Naive B cell (primary cell): Measurements from ENCODE around the gene DNAAF5. TPM values are rescaled to one million over a fixed set of nuclear protein-coding genes. Genes with fewer than 3 reads are reported as not detected.
A peak's percentile ranks its signal among the peaks of the same experiment; 100 is the strongest.

Source experiments
- ATAC-seq, 2 donors: fragments of 150-1000 bp; cut with Tn5 transposase; 2 replicates each; pipeline ENCODE4 v1.10.0; 2021; ENCODE audit warnings: low read depth in 2 of 2, mild to moderate bottlenecking in 2 of 2, moderate library complexity in 2 of 2
- DNase-seq: peaks from one replicate; pipeline ENCODE4 v3.0.0; 2022
- H3K27ac Mint-ChIP-seq, 6 donors: one replicate each; pipeline ENCODE4 v1.8.0; 2020 to 2022; ENCODE audit warnings: mild to moderate bottlenecking in 6 of 6, mixed read lengths in 6 of 6, moderate library complexity in 5 of 6, inconsistent platforms in 2 of 6
- H3K27me3 Mint-ChIP-seq, 3 donors: one replicate each; pipeline ENCODE4 v1.8.0; 2021 to 2022; ENCODE audit warnings: mixed read lengths in 3 of 3, mild to moderate bottlenecking in 1 of 3
- H3K36me3 Mint-ChIP-seq, 2 donors: one replicate each; pipeline ENCODE4 v1.8.0; 2020 to 2022; ENCODE audit warnings: mixed read lengths in 2 of 2, inconsistent platforms in 1 of 2, mild to moderate bottlenecking in 1 of 2
- H3K4me1 Mint-ChIP-seq, 3 donors: one replicate each; pipeline ENCODE4 v1.8.0; 2020 to 2022; ENCODE audit warnings: mixed read lengths in 3 of 3, inconsistent platforms in 1 of 3, mild to moderate bottlenecking in 1 of 3, moderate library complexity in 1 of 3
- H3K4me3 Mint-ChIP-seq, 8 donors: one replicate each; pipeline ENCODE4 v1.8.0; 2020 to 2022; ENCODE audit warnings: mild to moderate bottlenecking in 8 of 8, mixed read lengths in 8 of 8, moderate library complexity in 8 of 8, inconsistent platforms in 2 of 8
- H3K9me3 Mint-ChIP-seq, 7 donors: one replicate each; pipeline ENCODE4 v1.8.0; 2020 to 2022; ENCODE audit warnings: mixed read lengths in 7 of 7, mild to moderate bottlenecking in 5 of 7, inconsistent platforms in 2 of 7, moderate library complexity in 1 of 7
- polyA plus RNA-seq, 6 donors: library from polyadenylated mRNA; unstranded; fragments of 300-500 nt; fragmentation: Illumina TruSeq; gene quantifications; one replicate each; pipeline ENCODE4 v1.2.3, GENCODE V29; 2021; ENCODE audit warnings: low read depth in 6 of 6

Gene DNAAF5
- 1 to 10 TPM; 1.4 to 4.5 (median 2.3) TPM for polyA plus RNA-seq

GRCh38 chr7:726084-726853 lies at the start of gene DNAAF5:
Gene DNAAF5, plus strand, starts transcription at chr7:726699. Its CDS starts 22 bp downstream, at chr7:726721.
- peaks cover 0 to 16% of the 10 kb centered on the region in 2 donors for H3K36me3 Mint-ChIP-seq
- peaks cover 29 to 31% (median 29%) of the 10 kb centered on the region in 3 donors for H3K4me1 Mint-ChIP-seq
- H3K27ac Mint-ChIP-seq: peak within 1 kb of the TSS in 5 of 6 donors; percentile 33 to 88 (median 65)
- DNase-seq: peak; percentile 87
- no peaks in the 10 kb centered on the region for H3K27me3 Mint-ChIP-seq
- peak within 1 kb of the TSS; percentile 76 to 93 (median 84) for H3K4me3 Mint-ChIP-seq
- H3K9me3 Mint-ChIP-seq: peaks cover 0 to 3% (median 0%) of the 10 kb centered on the region in 7 donors
- peak; percentile 91 to 95 for ATAC-seq

GRCh38 chr7:676972-677385 lies 49.5 kb upstream of the DNAAF5 start:
- H3K36me3 Mint-ChIP-seq: peaks cover 11 to 38% of the 10 kb centered on the region in 2 donors
- no peak for ATAC-seq
- no peak overlapping the region for H3K27ac Mint-ChIP-seq
- peaks cover 0 to 16% (median 7%) of the 10 kb centered on the region in 7 donors for H3K9me3 Mint-ChIP-seq
- no peaks in the 10 kb centered on the region for H3K27me3 Mint-ChIP-seq
- DNase-seq: no peak
- no peak overlapping the region for H3K4me3 Mint-ChIP-seq
- H3K4me1 Mint-ChIP-seq: peaks cover 0 to 10% (median 0%) of the 10 kb centered on the region in 3 donors

- Mint-ChIP-seq H3K27me3 (no peaks in the 10 kb centered on the region), H3K27ac (no peak overlapping the region), H3K4me3 (no peak overlapping the region), H3K36me3 (peaks cover 24 to 40% of the 10 kb centered on the region in 2 donors), H3K9me3 (peaks cover 5 to 18% (median 11%) of the 10 kb centered on the region in 7 donors), H3K4me1 (peaks cover 0 to 7% (median 4%) of the 10 kb centered on the region in 3 donors)
- DNase-seq (no peak), ATAC-seq (no peak)
These were observed 45.9 kb upstream of the DNAAF5 start for GRCh38 chr7:680411-681127.

GRCh38 chr7:681551-682307 lies 44.8 kb upstream of the DNAAF5 start:
- peaks cover 27 to 47% of the 10 kb centered on the region in 2 donors for H3K36me3 Mint-ChIP-seq

GRCh38 chr7:682810-683209 lies 43.7 kb upstream of the DNAAF5 start:
- no peak overlapping the region for H3K27ac Mint-ChIP-seq
- H3K9me3 Mint-ChIP-seq: peaks cover 17 to 38% (median 32%) of the 10 kb centered on the region in 7 donors
- peaks cover 35 to 57% of the 10 kb centered on the region in 2 donors for H3K36me3 Mint-ChIP-seq
- DNase-seq (no peak), ATAC-seq (no peak)
- H3K27me3 Mint-ChIP-seq: no peaks in the 10 kb centered on the region
- H3K4me1 Mint-ChIP-seq: peaks cover 0 to 7% (median 4%) of the 10 kb centered on the region in 3 donors
- H3K4me3 Mint-ChIP-seq: no peak overlapping the region

More at GRCh38 chr7:681551-682307, 44.8 kb upstream of the DNAAF5 start:
- no peaks in the 10 kb centered on the region for H3K27me3 Mint-ChIP-seq
- H3K4me3 Mint-ChIP-seq: no peak overlapping the region
- ATAC-seq (no peak), DNase-seq (no peak)
- peaks cover 9 to 28% (median 21%) of the 10 kb centered on the region in 7 donors for H3K9me3 Mint-ChIP-seq
- no peak overlapping the region for H3K27ac Mint-ChIP-seq
- H3K4me1 Mint-ChIP-seq: peaks cover 0 to 7% (median 4%) of the 10 kb centered on the region in 3 donors

- peaks cover 35 to 57% of the 10 kb centered on the region in 2 donors for H3K36me3 Mint-ChIP-seq
- H3K9me3 Mint-ChIP-seq: peaks cover 21 to 44% (median 36%) of the 10 kb centered on the region in 7 donors
- no peak for DNase-seq
- peak overlapping the region in 1 of 8 donors; percentile 44 for H3K4me3 Mint-ChIP-seq
- H3K27me3 Mint-ChIP-seq: no peaks in the 10 kb centered on the region
- ATAC-seq: no peak
- H3K27ac Mint-ChIP-seq: no peak overlapping the region
- H3K4me1 Mint-ChIP-seq: peaks cover 0 to 7% (median 4%) of the 10 kb centered on the region in 3 donors
These were observed 42.8 kb upstream of the DNAAF5 start for GRCh38 chr7:683526-684205.

- no peak overlapping the region for H3K27ac Mint-ChIP-seq
- peaks cover 34 to 54% of the 10 kb centered on the region in 2 donors for H3K36me3 Mint-ChIP-seq
- H3K27me3 Mint-ChIP-seq: no peaks in the 10 kb centered on the region
- DNase-seq: no peak
- peaks cover 22 to 51% (median 41%) of the 10 kb centered on the region in 7 donors for H3K9me3 Mint-ChIP-seq
- H3K4me1 Mint-ChIP-seq: peaks cover 0 to 6% (median 4%) of the 10 kb centered on the region in 3 donors
- H3K4me3 Mint-ChIP-seq: peak overlapping the region in 1 of 8 donors; percentile 69
- no peak for ATAC-seq
These were observed 42.1 kb upstream of the DNAAF5 start for GRCh38 chr7:684416-684815.

- Mint-ChIP-seq H3K4me3 (no peak overlapping the region), H3K36me3 (peaks cover 30 to 49% of the 10 kb centered on the region in 2 donors), H3K27me3 (no peaks in the 10 kb centered on the region), H3K9me3 (peaks cover 22 to 52% (median 42%) of the 10 kb centered on the region in 7 donors), H3K27ac (no peak overlapping the region), H3K4me1 (peaks cover 0 to 4% (median 4%) of the 10 kb centered on the region in 3 donors)
- DNase-seq: no peak
- ATAC-seq: no peak
These were observed 41.0 kb upstream of the DNAAF5 start for GRCh38 chr7:685540-685939.

GRCh38 chr7:690478-691360 lies 35.8 kb upstream of the DNAAF5 start:
- H3K36me3 Mint-ChIP-seq: peaks cover 17 to 45% of the 10 kb centered on the region in 2 donors
- no peak overlapping the region for H3K4me3 Mint-ChIP-seq
- no peak for ATAC-seq
- H3K27ac Mint-ChIP-seq: no peak overlapping the region
- H3K4me1 Mint-ChIP-seq: no peaks in the 10 kb centered on the region
- H3K27me3 Mint-ChIP-seq: no peaks in the 10 kb centered on the region
- H3K9me3 Mint-ChIP-seq: peaks cover 24 to 42% (median 35%) of the 10 kb centered on the region in 7 donors
- no peak for DNase-seq

- H3K36me3 Mint-ChIP-seq: peaks cover 15 to 41% of the 10 kb centered on the region in 2 donors
- no peak overlapping the region for H3K27ac Mint-ChIP-seq
- peak overlapping the region in 1 of 8 donors; percentile 25 for H3K4me3 Mint-ChIP-seq
- no peaks in the 10 kb centered on the region for H3K4me1 Mint-ChIP-seq
- peaks cover 21 to 36% (median 27%) of the 10 kb centered on the region in 7 donors for H3K9me3 Mint-ChIP-seq
- ATAC-seq (no peak), DNase-seq (no peak)
- no peaks in the 10 kb centered on the region for H3K27me3 Mint-ChIP-seq
These were observed 35.0 kb upstream of the DNAAF5 start for GRCh38 chr7:691361-692045.

- Mint-ChIP-seq H3K9me3 (peaks cover 11 to 22% (median 13%) of the 10 kb centered on the region in 7 donors), H3K36me3 (peaks cover 6 to 26% of the 10 kb centered on the region in 2 donors), H3K4me3 (no peak overlapping the region), H3K27ac (no peak overlapping the region), H3K27me3 (no peaks in the 10 kb centered on the region), H3K4me1 (no peaks in the 10 kb centered on the region)
- DNase-seq (no peak), ATAC-seq (no peak)
These were observed 33.2 kb upstream of the DNAAF5 start for GRCh38 chr7:693280-693679.
